NCI-H446 treated with DMSO at 0.1 percent for 48 hours (cell line): ENCODE data around the gene TNFRSF1B.

Experiments used
- DNase-seq: peaks from one replicate; lab custom pipeline; 2025; lab: John Stamatoyannopoulos, UW

The TNFRSF1B gene

DNA sequence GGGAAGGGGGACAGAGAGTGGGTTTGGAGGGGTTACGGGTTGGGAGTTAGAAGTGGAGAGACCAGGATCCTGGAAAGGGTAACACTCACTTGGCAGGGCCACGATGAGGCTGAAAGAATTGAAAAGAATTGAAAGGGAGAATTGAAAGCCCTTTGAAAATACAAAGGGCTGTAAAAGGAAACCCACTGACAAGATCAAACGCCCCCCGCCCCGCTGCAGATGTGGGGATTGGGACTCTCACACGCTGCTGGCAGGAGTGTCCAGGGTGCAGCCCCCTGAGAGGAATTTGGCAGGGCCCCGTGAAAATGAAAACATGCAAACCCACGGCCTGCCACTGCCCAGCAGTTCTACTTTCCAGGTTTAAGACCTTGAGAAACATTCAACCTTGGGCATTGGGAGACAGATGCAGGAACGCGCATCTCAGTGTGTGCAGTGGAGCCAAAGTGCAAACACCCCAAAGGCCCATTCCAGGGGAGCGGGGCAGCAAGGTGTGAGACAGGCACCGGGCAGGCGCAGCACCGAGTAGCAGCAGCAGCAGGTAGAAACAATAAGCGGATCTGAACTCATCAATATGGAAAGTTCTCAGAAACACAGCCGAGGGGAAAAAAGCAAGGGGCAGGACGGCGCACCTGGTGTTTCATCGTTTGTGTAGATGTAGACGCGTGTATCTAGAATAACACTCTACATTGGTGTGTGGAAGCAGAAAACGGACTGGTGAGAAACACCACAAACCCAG is 8.3 kb upstream of the TNFRSF1B start:
- DNase-seq: no peak

DNA sequence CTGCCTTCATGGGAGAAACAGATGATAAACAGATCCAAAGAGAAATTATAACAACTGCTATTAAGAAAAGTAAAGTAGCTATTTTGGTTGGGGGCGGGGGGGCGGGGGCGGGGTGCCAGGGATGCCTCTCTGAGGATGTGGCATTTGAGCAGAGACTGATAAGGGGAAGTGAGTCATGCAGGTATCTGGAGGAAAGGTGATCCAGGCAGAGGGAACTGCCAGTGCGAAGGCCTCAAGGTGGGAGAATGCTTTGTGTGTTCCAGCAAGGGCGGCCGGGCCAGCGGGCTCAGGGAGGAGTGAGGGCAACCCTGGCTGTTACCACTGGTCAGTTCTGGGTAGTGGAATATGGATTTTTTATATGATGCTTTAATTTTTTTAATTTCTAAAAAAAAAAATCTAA is 7.0 kb upstream of the TNFRSF1B start:
- DNase-seq: no peak

DNA sequence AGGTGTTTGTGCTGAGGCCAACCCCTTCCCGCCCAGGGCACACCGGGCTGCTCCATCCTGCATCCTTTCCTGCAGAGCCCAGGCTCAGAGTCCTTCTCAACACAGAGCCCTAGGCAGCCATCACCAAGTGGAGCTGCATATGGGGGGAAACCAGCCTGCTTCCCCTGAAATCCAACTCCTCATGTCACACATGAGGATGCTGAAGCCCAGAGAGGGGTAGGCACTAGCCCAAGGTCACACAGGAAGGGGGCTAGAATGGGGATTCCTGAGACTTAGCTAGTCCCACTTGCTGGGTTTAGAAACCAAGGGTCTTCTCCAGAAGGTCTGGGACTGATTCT is 5.5 kb upstream of the TNFRSF1B start:
- DNase-seq: no peak

DNA sequence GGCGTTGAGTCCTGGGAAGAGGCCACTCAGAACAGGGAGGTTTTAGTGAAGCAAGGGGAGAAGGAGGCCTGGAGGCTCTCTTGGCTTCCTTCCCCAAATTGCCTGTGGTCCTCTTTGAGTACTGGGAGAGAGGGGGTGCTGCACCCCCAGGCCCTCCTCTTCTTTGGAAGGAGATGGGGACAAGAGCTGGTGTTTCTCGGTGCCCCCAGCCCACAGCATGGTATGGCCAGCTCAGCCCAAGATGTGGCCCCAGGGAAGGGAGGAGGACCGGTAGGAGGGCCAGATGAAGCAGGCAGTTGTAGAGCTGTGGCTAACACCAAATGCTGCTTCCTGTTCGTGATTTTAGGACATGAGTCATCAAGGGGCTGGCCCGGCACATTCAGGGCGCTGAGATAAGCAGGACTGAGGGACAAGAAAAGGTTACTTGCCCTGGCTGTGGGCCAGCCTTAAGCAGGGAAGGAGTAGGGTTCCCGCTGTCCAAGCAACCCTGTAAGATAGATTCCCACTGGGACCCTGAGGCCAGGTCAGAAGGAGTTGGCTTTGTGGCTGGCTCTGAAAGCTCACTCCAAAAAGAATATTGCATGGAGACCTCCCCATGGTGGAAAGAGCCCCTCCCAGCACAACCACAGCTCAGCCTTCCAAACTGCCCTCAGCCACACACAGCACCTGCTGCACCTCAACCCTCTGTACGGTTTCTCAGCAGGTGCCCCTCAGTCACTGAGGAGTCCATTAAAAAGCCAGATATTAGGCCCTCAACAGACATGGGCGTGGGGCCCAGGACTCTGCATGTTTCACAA is 4.9 kb upstream of the TNFRSF1B start:
- no peak for DNase-seq

DNA sequence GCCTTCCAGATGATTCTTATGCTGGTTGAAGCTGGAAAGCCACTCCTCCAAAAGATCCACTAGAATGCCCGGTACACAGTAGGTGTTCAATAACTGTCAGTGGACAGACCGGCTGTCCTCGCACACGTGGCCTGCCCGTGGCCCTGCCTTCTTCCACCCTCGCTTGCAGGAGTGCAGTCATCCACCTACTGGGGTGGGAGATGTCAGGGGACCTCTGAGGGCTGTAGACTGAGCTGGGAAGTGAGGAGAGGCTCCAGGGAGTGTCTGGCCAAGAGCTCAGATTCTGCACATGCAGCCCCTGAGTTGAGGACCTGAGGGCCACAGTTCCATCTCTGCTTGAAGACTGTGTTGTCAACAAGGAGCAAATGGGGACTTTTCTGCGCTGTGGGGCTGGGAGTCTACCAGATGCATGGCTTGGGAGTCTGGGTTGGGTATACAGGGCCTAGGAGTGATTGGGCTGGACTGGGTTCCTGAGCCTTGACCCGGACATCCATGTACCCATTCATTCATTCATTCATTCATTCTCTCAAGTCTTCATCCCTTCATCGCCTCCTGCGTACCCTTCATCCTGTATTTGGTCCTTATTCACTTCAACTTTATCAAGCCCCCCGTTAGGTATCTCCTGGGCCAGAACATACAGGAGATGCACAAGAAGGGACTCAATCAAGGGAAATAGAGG is 4.2 kb upstream of the TNFRSF1B start:
- no peak for DNase-seq

DNA sequence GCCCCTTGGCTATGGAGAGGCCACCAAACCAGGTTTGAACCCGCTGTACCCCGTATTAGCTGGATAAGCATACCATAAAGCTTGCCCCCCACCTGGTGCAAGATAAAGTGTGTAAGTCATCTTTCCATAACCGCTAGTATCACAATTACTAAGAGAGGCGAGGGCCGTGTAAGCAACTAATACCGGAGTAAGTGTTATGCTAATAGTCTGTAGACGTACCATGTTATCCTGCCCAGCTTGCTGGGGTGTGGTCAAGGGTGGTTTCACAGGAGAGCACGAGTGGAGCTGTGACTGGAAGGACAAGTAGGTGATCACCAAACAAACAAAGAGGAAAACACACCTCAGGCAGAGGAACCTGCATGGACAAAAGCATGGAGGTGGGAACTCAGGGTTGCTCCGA is 3.6 kb upstream of the TNFRSF1B start:
- DNase-seq: no peak

DNA sequence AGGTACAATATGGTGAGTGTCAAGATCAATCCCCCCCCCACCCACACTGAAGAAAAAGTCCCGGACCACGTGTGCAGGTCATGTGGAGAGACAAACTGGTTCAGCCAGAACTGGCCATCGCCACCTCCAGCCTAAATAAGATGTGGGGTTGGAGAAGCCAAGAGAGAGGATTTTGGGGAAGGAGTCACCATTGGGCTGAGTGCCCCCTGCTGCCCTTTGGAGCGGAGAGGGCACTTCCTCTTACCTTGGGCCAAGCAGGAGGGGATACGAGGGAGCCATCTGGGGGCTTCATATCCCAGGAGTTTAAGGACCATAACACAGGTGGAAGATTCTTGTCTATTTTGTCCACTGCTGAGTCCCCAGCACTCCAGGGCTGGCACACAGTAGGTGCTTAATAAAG is 2.6 kb upstream of the TNFRSF1B start:
- DNase-seq: no peak

DNA sequence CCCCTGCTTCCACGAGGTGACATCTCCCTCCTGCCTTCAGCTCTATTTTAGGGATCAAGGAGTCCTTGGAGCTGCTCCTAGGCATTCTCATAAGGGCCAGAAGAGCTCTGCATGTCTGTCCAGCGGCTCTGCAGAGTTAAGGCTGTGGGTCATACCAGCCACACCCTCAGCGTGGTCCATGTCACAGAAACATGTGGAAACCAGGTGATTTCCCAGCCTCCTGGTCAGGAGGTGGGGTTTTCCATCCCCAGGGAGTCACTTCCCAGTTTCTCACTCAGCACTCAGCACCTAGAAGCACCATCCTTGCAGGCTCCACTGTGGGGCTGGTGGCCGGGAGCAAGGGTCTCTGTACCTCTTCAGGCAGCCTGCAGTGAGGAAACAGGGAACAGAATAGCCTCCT is 1.4 kb upstream of the TNFRSF1B start:
- no peak for DNase-seq

DNA sequence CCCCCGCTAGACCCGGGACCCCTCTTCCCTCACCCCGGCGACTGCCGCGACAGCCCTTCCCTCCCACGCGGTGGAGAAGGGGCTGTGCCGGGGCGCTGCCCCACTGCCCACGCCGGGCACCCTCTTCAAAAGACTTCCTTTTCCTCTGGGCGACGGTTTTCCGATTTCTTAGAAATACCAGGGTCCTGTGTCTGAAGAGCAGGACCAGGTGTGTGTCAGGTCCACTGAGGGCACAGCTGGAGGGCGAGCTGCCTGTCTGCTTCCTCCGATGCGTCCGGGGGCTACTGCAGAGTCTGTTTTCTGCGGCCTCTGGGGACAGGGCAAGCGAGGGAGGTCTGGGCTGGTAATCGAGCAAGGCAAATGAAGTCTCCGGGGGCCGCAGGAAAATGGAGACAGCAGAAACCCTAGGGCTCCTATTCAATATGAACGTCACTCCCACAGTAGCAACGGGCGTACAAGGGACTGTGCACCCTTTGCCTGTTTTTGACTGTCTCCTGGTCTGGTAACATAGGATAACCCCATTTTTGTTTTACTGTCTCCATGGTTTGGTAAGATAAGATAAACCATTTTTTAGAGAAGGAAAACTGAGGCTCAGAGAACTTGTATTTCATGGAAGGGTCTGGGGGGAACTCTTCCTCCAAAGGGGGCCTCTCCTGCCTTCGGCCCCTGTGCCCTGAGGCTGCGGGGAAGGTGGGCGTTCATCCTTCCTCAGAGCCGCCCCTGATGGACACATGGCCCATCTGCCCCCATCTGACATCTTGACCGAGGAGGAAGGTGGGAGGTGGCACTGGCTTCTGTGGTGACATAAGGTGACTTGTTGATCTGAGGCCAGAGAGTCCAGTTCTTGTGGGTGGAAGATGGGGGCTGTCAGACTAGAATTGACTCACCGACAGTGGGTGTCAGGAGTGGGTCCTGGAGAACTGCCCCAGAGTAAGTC is 970 bp downstream of the TNFRSF1B start:
- no peak for DNase-seq

DNA sequence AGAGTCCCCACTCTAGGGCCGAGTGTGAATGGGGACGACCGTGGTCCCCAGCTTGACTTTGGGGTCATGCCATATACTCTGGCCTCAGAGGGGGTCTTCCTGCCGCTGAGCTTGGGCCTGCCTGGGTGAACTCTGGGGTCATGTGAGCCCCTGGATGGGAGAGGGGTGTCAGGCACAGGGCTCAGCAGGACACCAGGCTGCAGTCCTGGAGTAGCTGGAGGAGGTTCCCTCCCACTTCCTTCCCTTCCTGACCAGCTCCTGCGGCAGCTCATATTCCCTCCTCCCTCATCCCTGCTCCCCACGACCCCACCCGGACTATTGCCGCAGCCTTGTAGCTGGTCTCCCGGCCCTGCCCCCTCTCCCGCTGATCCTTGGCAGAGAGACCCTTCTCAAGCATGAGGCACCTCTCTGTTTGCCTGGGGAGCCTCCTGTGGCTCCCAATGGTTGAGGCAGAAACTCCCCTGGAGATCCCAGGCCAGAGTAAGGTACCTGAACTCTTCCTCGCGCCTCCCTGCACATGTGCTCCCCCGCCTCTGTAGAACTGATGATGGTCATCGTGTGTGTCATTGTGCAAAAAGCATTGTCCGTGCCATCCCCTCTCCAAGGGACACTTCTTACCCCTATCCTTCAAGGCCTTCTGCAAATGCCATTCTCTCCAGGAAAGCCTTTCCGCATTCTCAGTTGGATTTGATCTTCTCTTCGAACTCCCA is 1.8 kb downstream of the TNFRSF1B start:
- DNase-seq: no peak

DNA sequence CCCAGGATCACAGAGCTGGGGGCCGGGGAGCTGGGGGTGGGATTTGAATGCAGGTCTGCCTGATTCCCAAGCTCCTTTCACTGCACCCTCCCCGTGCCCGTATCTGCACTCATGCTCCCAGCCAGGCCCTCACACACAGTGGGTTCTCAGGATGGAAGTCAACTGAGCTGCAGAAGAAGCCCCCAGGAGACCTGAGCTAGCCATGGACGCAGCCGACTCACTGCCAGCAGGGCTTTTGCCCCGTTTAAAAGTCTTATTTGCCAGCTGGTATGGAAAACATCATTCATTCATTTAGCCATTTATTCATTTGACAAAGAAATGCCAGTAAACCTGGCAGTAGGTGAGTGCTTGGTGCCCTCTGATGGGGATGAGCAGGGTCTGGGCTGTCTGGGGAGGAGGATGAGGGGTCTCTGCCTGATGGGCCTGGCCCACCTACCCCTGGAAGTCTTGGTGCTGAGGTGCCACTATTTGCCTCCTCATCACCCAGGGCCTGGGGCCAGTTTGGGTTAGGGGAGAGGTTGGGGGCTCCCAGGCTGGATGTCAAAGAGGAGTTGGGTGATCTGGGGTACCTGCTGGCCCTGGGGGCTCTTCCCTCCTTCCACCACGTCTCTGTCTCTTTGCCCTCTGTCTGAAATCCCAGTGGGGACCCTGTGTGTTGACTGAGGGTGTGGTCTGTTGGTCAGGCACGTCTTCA is 2.8 kb downstream of the TNFRSF1B start:
- no peak for DNase-seq

DNA sequence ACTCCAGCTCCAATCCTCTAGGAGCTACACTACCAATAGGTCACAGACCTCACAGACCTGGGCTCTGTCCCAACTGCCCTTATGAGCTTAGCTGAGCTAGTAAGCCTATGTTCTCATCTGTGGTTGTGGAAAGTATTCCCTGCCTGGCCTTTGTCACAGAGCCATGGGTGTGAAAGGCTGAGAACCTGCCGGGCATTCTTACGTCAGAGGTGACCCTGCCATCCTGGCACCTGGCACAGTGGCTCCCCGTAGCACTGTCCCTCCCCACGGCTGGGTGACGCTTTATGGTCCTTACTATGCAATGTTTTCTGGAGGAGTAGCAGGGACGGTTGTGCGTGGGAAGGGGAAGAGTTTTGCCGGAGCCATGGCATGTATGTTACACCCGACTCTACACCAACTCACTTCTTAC is 3.5 kb downstream of the TNFRSF1B start:
- DNase-seq: no peak

DNA sequence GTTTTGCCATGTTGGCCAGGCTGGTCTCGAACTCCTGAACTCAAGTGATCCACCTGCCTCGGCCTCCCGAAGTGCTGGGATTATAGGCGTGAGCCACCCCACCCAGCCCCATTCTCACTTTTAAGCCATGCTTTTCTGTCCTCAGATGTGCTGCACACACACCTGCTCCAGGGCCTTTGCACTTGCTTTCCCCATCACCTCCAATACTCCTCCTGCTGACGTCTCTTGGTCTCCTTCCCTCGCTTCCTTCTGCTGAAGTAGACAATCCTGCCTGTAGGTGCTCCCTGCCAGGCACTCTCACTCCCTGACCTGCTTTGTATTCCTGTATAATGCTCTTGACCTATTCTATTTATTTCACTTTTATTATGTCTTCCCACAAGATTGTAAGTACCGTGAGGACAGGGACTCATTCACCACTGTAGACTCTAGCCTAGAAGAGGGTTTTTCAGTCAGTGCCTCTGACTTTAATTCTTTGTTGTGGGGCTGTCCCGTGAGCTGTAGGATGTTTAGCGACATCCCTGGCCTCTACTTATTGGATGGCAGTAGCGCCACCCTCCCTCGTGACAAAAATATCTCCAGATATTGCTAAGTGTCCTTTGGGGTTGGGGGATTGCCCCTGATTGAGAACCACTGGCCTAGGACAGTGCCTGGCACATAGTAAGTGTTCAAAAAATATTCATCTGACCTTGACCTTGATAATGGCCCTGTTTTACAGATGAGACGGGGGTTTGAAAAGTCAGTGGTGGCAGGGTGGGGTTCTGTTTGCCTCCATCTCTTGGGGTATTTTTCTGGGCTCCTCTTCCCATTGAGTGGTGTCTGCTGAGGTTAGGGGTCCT is 4.6 kb downstream of the TNFRSF1B start:
- no peak for DNase-seq

DNA sequence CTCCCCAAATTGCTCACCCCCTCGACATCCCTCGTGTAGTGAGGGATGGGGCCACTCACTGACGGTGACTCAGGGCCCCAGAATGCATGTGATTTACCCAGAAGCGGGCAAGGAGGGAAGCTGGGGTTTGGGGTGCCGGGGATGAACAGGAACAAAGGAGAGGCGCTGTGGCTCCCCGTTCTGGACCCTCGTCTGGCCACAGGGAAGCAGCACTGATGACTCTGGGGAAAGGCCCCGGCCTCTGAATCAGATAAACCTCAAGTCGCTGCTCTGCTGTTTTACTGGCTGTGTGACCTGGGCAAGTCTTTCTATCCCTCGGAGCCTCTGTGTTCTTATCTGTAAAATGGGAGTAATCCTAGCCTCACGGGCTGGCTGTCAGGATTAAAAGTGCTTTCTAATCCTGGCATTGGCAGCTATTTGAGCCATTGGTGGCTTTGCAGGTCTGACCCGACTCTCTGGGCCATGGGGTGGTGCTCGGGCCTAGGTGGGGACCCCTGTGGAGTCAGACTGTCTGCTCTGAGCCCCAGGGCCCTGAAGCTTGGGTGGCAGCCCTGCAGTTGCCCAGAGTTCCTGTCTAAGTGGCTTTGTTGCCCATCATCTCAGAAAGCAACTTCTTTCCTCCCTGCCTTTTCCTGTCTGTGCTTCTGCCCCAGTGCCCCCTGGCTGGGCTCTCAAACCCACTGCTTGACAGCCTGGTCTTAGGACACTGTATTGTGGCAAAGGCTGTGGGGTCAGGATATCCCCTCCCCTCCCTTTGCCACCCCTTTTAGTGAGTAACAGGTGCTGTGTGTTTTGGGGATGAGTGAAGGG is 5.5 kb downstream of the TNFRSF1B start:
- DNase-seq: no peak

DNA sequence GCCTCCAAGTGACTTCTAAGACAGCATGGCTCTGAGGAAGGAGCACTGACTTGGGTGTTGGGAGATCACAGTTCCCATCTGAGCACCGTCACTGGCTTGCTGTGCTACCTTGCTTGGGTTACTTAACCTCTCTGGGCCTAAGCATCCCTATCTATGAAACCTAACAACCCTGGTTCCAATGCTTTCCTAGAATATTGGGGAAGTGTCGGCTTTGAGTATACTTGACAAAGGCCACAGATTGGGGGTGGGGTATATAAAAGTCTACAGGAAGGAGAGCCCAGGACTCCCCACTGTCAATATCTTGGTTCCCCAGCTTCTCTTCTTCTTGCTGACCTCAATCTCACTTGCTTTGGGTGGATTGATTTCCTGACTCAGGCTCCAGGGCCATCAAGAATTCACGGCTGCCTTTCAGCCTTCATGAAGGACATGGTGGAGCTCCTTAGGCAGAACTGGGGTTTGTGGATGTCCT is 6.3 kb downstream of the TNFRSF1B start:
- no peak for DNase-seq

DNA sequence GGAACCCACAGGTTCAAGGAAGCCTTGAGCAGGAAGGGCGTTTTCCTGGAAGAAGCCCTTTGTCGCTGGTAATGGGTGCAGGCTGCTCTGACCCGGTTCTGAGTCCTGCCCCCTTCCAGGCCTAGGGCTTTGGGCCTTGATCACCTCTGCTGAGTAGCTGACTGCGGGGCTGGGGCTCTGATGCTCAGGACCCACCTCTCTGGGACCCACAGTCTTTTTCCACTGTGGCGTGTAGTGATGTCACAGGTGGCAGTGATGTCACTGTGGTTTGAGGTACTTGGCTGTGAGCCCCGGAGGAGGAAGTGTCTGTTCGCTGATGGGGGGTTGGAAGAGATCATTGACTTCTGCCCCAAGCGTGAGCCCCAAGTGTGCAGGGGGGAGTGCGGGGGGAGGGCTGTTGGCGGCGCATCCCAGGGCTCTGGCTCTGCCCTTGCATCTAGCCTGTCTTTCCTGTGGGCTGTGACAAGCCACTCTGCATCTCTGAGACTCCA is 6.9 kb downstream of the TNFRSF1B start:
- no peak for DNase-seq

DNA sequence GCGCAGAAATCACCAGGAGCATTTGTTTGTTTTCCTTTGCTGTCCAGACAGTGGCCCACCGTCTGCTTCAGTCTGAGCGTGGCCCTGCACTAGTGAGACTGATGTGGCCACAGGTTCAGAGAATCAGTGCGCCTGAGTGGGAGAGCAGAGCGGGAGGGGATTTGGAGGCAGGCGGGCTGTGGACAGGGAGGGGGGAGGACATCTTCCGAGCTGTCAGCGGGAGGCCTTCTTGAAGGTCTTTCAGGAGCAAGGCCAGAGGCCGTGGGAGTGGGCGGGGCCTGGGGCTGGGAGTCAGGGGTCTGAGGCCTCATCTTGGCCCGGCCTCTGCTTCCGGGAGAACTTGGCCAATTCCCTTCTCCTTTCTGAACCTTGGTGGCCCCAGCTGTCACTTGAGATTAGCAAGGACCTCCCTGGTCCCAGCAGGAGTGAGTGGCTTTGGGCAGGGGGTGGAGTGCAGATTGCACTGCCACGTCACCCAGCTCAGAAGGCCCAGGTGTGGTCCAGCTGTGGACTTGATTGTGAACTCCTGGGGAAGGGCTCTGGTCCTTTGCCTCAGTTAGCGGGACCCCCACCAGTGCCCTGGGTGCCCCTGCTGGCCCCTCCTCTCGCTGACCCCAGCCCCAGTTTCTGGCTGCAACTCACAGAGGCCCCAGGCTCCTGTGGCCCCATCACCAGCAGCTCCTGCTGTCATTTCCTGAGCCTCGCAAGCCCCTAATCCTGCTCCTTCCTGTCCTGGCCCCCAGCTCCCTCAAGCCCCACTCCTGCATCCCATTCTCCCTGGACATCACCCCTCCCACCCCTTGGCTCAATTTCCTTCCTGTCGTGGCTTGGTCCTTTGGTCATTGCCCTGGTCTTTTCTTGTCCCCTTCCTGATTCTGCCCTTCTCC is 8.4 kb downstream of the TNFRSF1B start:
- DNase-seq: no peak
